Left lung (tissue), 10 donors: ENCODE measurements around the gene ST7. TPM values are rescaled to one million over a fixed set of nuclear protein-coding genes. Genes with fewer than 3 reads are reported as not detected.

Experiments
- ATAC-seq: fragments of 200-7000 bp; cut with Tn5 transposase; one replicate; pipeline ENCODE4 v1.9.1; 2020; ENCODE audit warnings: moderate library complexity
- DNase-seq, 4 donors: peaks; one replicate each; pipeline ENCODE4 v3.0.0-alpha.2; 2013 to 2020
- H3K27ac ChIP-seq, 2 donors: fragments of 200-600 bp; sonication (generic) in 1 of 2; one replicate each; pipeline versions ENCODE4 v1.5.0 to v1.8.0; 2020 to 2021
- H3K27me3 ChIP-seq, 2 donors: fragments of 200-600 bp; sonication (generic) in 1 of 2; one replicate each; pipeline versions ENCODE4 v1.5.0 to v1.8.0; 2020 to 2021
- H3K36me3 ChIP-seq, 2 donors: fragments of 200-600 bp; sonication (generic) in 1 of 2; one replicate each; pipeline versions ENCODE4 v1.5.0 to v1.8.0; 2020 to 2021
- H3K4me1 ChIP-seq, 2 donors: fragments of 200-600 bp; one replicate each; pipeline ENCODE4 v1.8.0; 2021
- H3K4me3 ChIP-seq, 2 donors: fragments of 200-600 bp; sonication (generic) in 1 of 2; one replicate each; pipeline versions ENCODE4 v1.5.0 to v1.8.0; 2020 to 2021; ENCODE audit warnings: mild to moderate bottlenecking in 1 of 2
- H3K9me3 ChIP-seq, 2 donors: fragments of 200-600 bp; sonication (generic) in 1 of 2; one replicate each; pipeline versions ENCODE4 v1.5.0 to v1.8.0; 2020 to 2021
- intact Hi-C, 2 donors: fragments of 100-400 bp; cut with DNase I; formaldehyde crosslinking; loops; one replicate each; pipeline versions ENCODE4 v1.11.2 to v1.14.2; 2022
- polyA plus RNA-seq, 6 donors: library from polyadenylated mRNA; unstranded; fragments of 120-200 nt; gene quantifications; one replicate each; pipeline ENCODE4 v1.2.1, GENCODE V29; 2013; ENCODE audit not compliant: insufficient read length in 6 of 6
- total RNA-seq, 2 donors: library from RNA; stranded (reverse); fragmentation: NEBNext Ultra II Directional; extraction: Animal tissue kit (Norgen Biotek cat#: 25700); gene quantifications; one replicate each; pipeline ENCODE4 v1.2.1, GENCODE V29; 2021
- TF ChIP-seq, protein P1 (sequence below), 2 donors: fragments of 200-600 bp; sonication (generic) in 1 of 2; IDR thresholded peaks; one replicate each; pipeline versions ENCODE4 v1.5.0 to v1.8.0; 2021; ENCODE audit warnings: antibody characterized with exemption in 2 of 2
- donor health status: DM: no; HTN: yes; CAD: no.
- donor health status: DM: no; HTN: no; CAD: no.

The ST7 gene
- total and polyA plus RNA-seq, 8 donors: 36.3 to 60.6 (median 48.4) TPM

- intact Hi-C loops: no loop called here
- ATAC-seq: no peak
- Histone ChIP-seq H3K36me3 (no peaks in the 10 kb centered on the region), H3K4me3 (no peak overlapping the region), H3K27me3 (no peaks in the 10 kb centered on the region), H3K4me1 (no peaks in the 10 kb centered on the region), H3K27ac (no peak overlapping the region), H3K9me3 (no peaks in the 10 kb centered on the region)
- no peak for DNase-seq
- TF ChIP-seq, protein P1, sequence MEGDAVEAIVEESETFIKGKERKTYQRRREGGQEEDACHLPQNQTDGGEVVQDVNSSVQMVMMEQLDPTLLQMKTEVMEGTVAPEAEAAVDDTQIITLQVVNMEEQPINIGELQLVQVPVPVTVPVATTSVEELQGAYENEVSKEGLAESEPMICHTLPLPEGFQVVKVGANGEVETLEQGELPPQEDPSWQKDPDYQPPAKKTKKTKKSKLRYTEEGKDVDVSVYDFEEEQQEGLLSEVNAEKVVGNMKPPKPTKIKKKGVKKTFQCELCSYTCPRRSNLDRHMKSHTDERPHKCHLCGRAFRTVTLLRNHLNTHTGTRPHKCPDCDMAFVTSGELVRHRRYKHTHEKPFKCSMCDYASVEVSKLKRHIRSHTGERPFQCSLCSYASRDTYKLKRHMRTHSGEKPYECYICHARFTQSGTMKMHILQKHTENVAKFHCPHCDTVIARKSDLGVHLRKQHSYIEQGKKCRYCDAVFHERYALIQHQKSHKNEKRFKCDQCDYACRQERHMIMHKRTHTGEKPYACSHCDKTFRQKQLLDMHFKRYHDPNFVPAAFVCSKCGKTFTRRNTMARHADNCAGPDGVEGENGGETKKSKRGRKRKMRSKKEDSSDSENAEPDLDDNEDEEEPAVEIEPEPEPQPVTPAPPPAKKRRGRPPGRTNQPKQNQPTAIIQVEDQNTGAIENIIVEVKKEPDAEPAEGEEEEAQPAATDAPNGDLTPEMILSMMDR (IDR thresholded peaks at IDR 0.05): no peak
Measured at GRCh38 chr7:116938678-116939077, 14.6 kb upstream of the ST7 start.

GRCh38 chr7:116940689-116941370 is 12.5 kb upstream of the ST7 start:
- Histone ChIP-seq H3K4me3 (no peak overlapping the region), H3K27ac (no peak overlapping the region), H3K27me3 (no peaks in the 10 kb centered on the region), H3K9me3 (no peaks in the 10 kb centered on the region), H3K4me1 (no peaks in the 10 kb centered on the region), H3K36me3 (no peaks in the 10 kb centered on the region)
- ATAC-seq (no peak), DNase-seq (no peak)
- TF ChIP-seq, protein P1 (IDR thresholded peaks at IDR 0.05): no peak
- intact Hi-C loops: no loop called here

DNA sequence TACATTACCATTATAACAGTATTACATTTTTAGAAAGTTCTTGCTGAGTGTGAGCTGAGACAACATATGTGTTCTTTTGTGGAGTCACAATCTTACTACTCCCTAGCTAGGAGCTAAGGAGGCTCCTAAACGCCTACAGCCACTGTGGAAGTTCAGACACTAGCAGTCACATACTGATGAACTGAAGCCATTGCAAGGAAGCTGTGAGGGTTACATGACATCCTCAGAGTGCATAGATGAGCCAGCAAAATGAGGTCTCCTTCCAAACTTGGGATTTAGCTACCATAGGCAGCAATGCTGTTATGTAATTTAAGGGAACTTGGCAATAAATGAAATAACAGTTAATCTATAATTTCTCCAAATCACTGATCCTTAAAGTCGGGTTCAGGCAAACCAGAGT is 10.8 kb upstream of the ST7 start:
- Histone ChIP-seq H3K4me3 (no peak overlapping the region), H3K36me3 (no peaks in the 10 kb centered on the region), H3K9me3 (no peaks in the 10 kb centered on the region), H3K27me3 (no peaks in the 10 kb centered on the region), H3K27ac (no peak overlapping the region), H3K4me1 (no peaks in the 10 kb centered on the region)
- DNase-seq (peak in 1 of 4 donors; percentile 39), ATAC-seq (no peak)
- TF ChIP-seq, protein P1 (IDR thresholded peaks at IDR 0.05): no peak
- intact Hi-C loops: no loop called here

DNA sequence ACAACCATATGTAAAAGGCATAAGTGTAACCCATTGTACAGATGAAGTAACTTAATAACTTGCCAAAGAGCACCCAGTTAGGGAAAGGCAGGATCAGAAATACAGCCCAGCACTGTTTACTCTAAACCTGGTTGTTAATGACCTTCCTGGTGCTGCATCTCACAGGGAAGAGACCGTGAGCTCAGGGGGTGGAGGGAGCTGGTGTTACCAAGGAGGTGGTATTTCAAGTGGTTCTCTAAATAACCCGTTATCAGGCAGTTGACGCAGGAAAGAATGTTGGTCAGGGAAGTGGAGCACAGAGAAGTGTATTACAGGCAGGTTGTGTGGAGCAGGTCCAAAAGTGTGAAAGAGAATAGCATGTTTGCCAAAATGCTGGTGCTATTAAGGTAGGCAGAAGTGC is 4.4 kb upstream of the ST7 start:
- Histone ChIP-seq H3K9me3 (no peaks in the 10 kb centered on the region), H3K27me3 (no peaks in the 10 kb centered on the region), H3K4me1 (peaks cover 0 to 14% of the 10 kb centered on the region in 2 donors), H3K4me3 (no peak overlapping the region), H3K36me3 (no peaks in the 10 kb centered on the region), H3K27ac (peak overlapping the region in 1 of 2 donors; percentile 36)
- TF ChIP-seq, protein P1 (IDR thresholded peaks at IDR 0.05): no peak
- DNase-seq (peak in 2 of 4 donors; percentile 70 to 72), ATAC-seq (peak; percentile 83)
- intact Hi-C loops: no loop called here

GRCh38 chr7:116949941-116950801 is 3.1 kb upstream of the ST7 start:
- Histone ChIP-seq H3K27ac (peak overlapping the region; percentile 19 to 20), H3K9me3 (no peaks in the 10 kb centered on the region), H3K36me3 (no peaks in the 10 kb centered on the region), H3K27me3 (no peaks in the 10 kb centered on the region), H3K4me1 (peaks cover 6 to 23% of the 10 kb centered on the region in 2 donors), H3K4me3 (no peak overlapping the region)
- TF ChIP-seq, protein P1 (IDR thresholded peaks at IDR 0.05): no peak
- DNase-seq (no peak), ATAC-seq (no peak)
- intact Hi-C loops: no loop called here
